Measurements from ENCODE around the gene PROCA1.

Gene PROCA1

GRCh38 chr17:28711723-28712031 is at the start of gene PROCA1:
PROCA1 (minus strand) TSS chr17:28711888; CDS start chr17:28711660, 228 bp downstream.
- no peak for DNase-seq

GRCh38 chr17:28760601-28761562 is 49.2 kb upstream of the PROCA1 start:
- peak; percentile 65 to 75 (median 66) for DNase-seq

GRCh38 chr17:28759256-28759865 is 47.7 kb upstream of the PROCA1 start:
- DNase-seq: no peak

- DNase-seq: no peak
These were observed 46.9 kb upstream of the PROCA1 start for GRCh38 chr17:28758411-28759121.

- no peak for DNase-seq
These were observed 44.5 kb upstream of the PROCA1 start for GRCh38 chr17:28756049-28756804.

GRCh38 chr17:28755486-28755885 is 43.8 kb upstream of the PROCA1 start:
- DNase-seq: no peak

GRCh38 chr17:28751600-28752366 is 40.1 kb upstream of the PROCA1 start:
- no peak for DNase-seq

GRCh38 chr17:28750178-28751047 is 38.7 kb upstream of the PROCA1 start:
- DNase-seq: peak; percentile 93 to 97 (median 95)

GRCh38 chr17:28749516-28750177 is 38.0 kb upstream of the PROCA1 start:
- DNase-seq: no peak

- no peak for DNase-seq
These were observed 37.3 kb upstream of the PROCA1 start for GRCh38 chr17:28748852-28749515.

GRCh38 chr17:28747801-28748750 is 36.4 kb upstream of the PROCA1 start:
- DNase-seq: no peak

GRCh38 chr17:28747051-28747691 is 35.5 kb upstream of the PROCA1 start:
- DNase-seq: no peak

GRCh38 chr17:28746611-28747050 is 34.9 kb upstream of the PROCA1 start:
- peak in 1 of 3 donors; percentile 7 for DNase-seq

GRCh38 chr17:28745786-28746411 is 34.2 kb upstream of the PROCA1 start:
- peak in 1 of 3 donors; percentile 13 for DNase-seq

GRCh38 chr17:28744972-28745785 is 33.5 kb upstream of the PROCA1 start:
- DNase-seq: peak; percentile 38 to 40 (median 39)
